Keratinocyte (primary cell): ENCODE measurements around the gene GPLD1. TPM values are rescaled to one million over a fixed set of nuclear protein-coding genes. Genes with fewer than 3 reads are reported as not detected.

Source experiments
- DNase-seq: peaks from one replicate; pipeline ENCODE4 v3.0.0-alpha.2; 2011; ENCODE audit warnings: low read depth, missing footprints, low spot score
- FAIRE-seq: peaks from 2 replicates; lab custom pipeline; 2011; peaks lifted over from hg19 to GRCh38; lab: Jason Lieb, UNC
- H2AFZ ChIP-seq: 2 replicates; pipeline ENCODE4 v1.6.0; 2012; ENCODE audit warnings: low read length, control low read depth, inconsistent platforms; ENCODE audit not compliant: control insufficient read depth
- H3K27ac ChIP-seq: 2 replicates; pipeline ENCODE4 v1.5.1; 2011; ENCODE audit warnings: low read length; ENCODE audit not compliant: control insufficient read depth, insufficient read depth
- H3K27me3 ChIP-seq: 3 replicates; pipeline ENCODE4 v1.6.0; 2011; ENCODE audit warnings: low read length; ENCODE audit not compliant: control insufficient read depth, insufficient read depth; ENCODE audit errors: extremely low read depth
- H3K36me3 ChIP-seq, 2 experiments: 2 replicates in 1 of 2; 3 replicates in 1 of 2; pipeline ENCODE4 v1.5.1; 2011; ENCODE audit warnings: low read length in 2 of 2, mild to moderate bottlenecking in 1 of 2; ENCODE audit not compliant: control insufficient read depth in 2 of 2, insufficient read depth in 2 of 2; ENCODE audit errors: extremely low read depth in 1 of 2
- H3K4me1 ChIP-seq: 3 replicates; pipeline ENCODE4 v1.5.1; 2011; ENCODE audit warnings: low read length; ENCODE audit not compliant: control insufficient read depth, insufficient read depth; ENCODE audit errors: extremely low read depth
- H3K4me2 ChIP-seq: 3 replicates; pipeline ENCODE4 v1.6.0; 2011; ENCODE audit warnings: low read depth, low read length; ENCODE audit not compliant: control insufficient read depth, insufficient read depth; ENCODE audit errors: extremely low read depth
- H3K4me3 ChIP-seq, 3 experiments: fragments of 200-600 bp in 1 of 3; sonication (generic) in 1 of 3; 2 replicates in 2 of 3; 3 replicates in 1 of 3; pipeline ENCODE4 v1.5.1; 2011 to 2016; ENCODE audit warnings: low read length in 3 of 3, mild to moderate bottlenecking in 3 of 3, control low read depth in 2 of 3, inconsistent platforms in 1 of 3, low read depth in 1 of 3, mixed read lengths in 1 of 3, mixed run types in 1 of 3, moderate library complexity in 1 of 3; ENCODE audit not compliant: control insufficient read depth in 2 of 3, insufficient read depth in 2 of 3; ENCODE audit errors: extremely low read depth in 1 of 3
- H3K79me2 ChIP-seq: 2 replicates; pipeline ENCODE4 v1.6.0; 2012; ENCODE audit warnings: low read length; ENCODE audit not compliant: control insufficient read depth, insufficient read depth
- H3K9ac ChIP-seq: 3 replicates; pipeline ENCODE4 v1.6.0; 2011; ENCODE audit warnings: low read length; ENCODE audit not compliant: control insufficient read depth, insufficient read depth; ENCODE audit errors: extremely low read depth
- H3K9me1 ChIP-seq: 3 replicates; pipeline ENCODE4 v1.6.0; 2011; ENCODE audit warnings: low read length; ENCODE audit not compliant: control insufficient read depth, insufficient read depth; ENCODE audit errors: extremely low read depth
- H3K9me3 ChIP-seq: 2 replicates; pipeline ENCODE4 v1.5.1; 2012; ENCODE audit warnings: low read depth, low read length; ENCODE audit not compliant: control insufficient read depth
- H4K20me1 ChIP-seq: 3 replicates; pipeline ENCODE4 v1.6.0; 2011; ENCODE audit warnings: low read length; ENCODE audit not compliant: control insufficient read depth, insufficient read depth; ENCODE audit errors: extremely low read depth
- EZH2 ChIP-seq: IDR thresholded peaks from one replicate; pipeline ENCODE4 v1.6.1; 2012; ENCODE audit warnings: inconsistent platforms, mild to moderate bottlenecking, low read length, moderate library complexity
- dilution Hi-C: fragments of 300-500 bp; cut with MboI; formaldehyde crosslinking; loops from one replicate; pipeline ENCODE4 v1.7.0; 2020; ENCODE audit warnings: low sequenced_read_pairs; ENCODE audit not compliant: extremely low pct_ligation_motif_present
- polyA plus RNA-seq, 5 experiments: library from polyadenylated mRNA; depleted of rRNA in 3 of 5; stranded (reverse) in 3 of 5; stranded (forward) in 1 of 5; unstranded in 1 of 5; fragments of >200 nt; gene quantifications; 1 replicate in 1 of 5; 2 replicates in 3 of 5; 3 replicates in 1 of 5; pipeline versions ENCODE4 v1.2.1 to v1.2.3, GENCODE V29; 2011 to 2012; ENCODE audit warnings: missing spikeins in 2 of 5, low read depth in 1 of 5, low replicate concordance in 1 of 5
- TF ChIP-seq, protein P1 (sequence below), 3 experiments: IDR thresholded peaks in 1 of 3; conservative IDR thresholded peaks in 1 of 3; optimal IDR thresholded peaks in 1 of 3; 2 replicates in 2 of 3; 3 replicates in 1 of 3; pipeline versions ENCODE3 to v1.5.1; 2011; ENCODE audit warnings: low read length in 3 of 3, mild to moderate bottlenecking in 3 of 3, moderate library complexity in 2 of 3, control low read depth in 1 of 3, inconsistent platforms in 1 of 3; ENCODE audit not compliant: insufficient read depth in 2 of 3; ENCODE audit errors: extremely low read depth in 1 of 3

Gene GPLD1
- polyA plus RNA-seq, 1 donor (not counting 4 experiments of a cell fraction or from before 2014, with no cell fraction given): 0.07 TPM

GRCh38 chr6:24464253-24465038 lies 24.9 kb downstream of the GPLD1 start:
- dilution Hi-C loops: no loop called here
- Histone ChIP-seq H3K4me3 (no peak overlapping the region), H3K4me2 (no peak overlapping the region), H3K27ac (no peak overlapping the region), H3K27me3 (no peaks in the 10 kb centered on the region), H3K36me3 (no peaks in the 10 kb centered on the region), H4K20me1 (no peaks in the 10 kb centered on the region), H3K9ac (no peak overlapping the region), H2AFZ (no peak overlapping the region), H3K79me2 (no peaks in the 10 kb centered on the region), H3K4me1 (no peaks in the 10 kb centered on the region), H3K9me3 (no peaks in the 10 kb centered on the region), H3K9me1 (no peaks in the 10 kb centered on the region)
- FAIRE-seq: no peak
- no peak for DNase-seq
- no peak for TF ChIP-seq EZH2
- TF ChIP-seq, protein P1, sequence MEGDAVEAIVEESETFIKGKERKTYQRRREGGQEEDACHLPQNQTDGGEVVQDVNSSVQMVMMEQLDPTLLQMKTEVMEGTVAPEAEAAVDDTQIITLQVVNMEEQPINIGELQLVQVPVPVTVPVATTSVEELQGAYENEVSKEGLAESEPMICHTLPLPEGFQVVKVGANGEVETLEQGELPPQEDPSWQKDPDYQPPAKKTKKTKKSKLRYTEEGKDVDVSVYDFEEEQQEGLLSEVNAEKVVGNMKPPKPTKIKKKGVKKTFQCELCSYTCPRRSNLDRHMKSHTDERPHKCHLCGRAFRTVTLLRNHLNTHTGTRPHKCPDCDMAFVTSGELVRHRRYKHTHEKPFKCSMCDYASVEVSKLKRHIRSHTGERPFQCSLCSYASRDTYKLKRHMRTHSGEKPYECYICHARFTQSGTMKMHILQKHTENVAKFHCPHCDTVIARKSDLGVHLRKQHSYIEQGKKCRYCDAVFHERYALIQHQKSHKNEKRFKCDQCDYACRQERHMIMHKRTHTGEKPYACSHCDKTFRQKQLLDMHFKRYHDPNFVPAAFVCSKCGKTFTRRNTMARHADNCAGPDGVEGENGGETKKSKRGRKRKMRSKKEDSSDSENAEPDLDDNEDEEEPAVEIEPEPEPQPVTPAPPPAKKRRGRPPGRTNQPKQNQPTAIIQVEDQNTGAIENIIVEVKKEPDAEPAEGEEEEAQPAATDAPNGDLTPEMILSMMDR (optimal IDR thresholded peaks at IDR 0.05 in 1 of 3, IDR thresholded peaks at IDR 0.05 in 1 of 3, conservative IDR thresholded peaks at IDR 0.05 in 1 of 3; ENCODE audit: extremely low read depth in 1 of 3, insufficient read depth in 2 of 3, low read length in 3 of 3): no peak

GRCh38 chr6:24460966-24461365 lies 28.4 kb downstream of the GPLD1 start:
- FAIRE-seq (no peak), DNase-seq (no peak)
- Histone ChIP-seq H3K9ac (no peak overlapping the region), H3K9me3 (no peaks in the 10 kb centered on the region), H3K4me2 (no peak overlapping the region), H3K4me1 (no peaks in the 10 kb centered on the region), H3K9me1 (no peaks in the 10 kb centered on the region), H3K4me3 (no peak overlapping the region), H3K36me3 (no peaks in the 10 kb centered on the region), H2AFZ (no peak overlapping the region), H3K27ac (no peak overlapping the region), H3K27me3 (no peaks in the 10 kb centered on the region), H4K20me1 (no peaks in the 10 kb centered on the region), H3K79me2 (no peaks in the 10 kb centered on the region)
- dilution Hi-C loops: no loop called here
- TF ChIP-seq EZH2: no peak
- TF ChIP-seq, protein P1 (optimal IDR thresholded peaks at IDR 0.05 in 1 of 3, IDR thresholded peaks at IDR 0.05 in 1 of 3, conservative IDR thresholded peaks at IDR 0.05 in 1 of 3; ENCODE audit: extremely low read depth in 1 of 3, insufficient read depth in 2 of 3, low read length in 3 of 3): no peak
